Measurements from ENCODE around the gene GLP2R.

GLP2R gene

DNA sequence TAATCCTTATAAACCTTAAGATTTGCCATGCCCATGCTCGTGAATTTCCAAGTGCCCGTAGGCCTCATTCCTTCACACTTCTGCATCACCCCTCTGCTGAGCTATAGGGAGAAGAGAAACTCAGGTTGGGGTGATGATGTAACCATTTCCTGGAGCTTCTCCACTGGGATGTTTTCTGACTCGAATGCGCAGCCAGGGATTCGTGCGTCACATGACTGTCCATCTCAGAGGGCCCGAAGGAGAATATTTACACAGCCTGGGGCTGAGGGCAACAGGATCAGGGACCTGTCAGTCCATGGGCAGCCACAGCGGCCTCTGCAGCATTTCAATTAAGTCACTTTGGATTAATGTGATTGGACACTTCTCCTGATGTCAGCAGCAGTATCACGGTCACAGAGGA is 12.6 kb upstream of the GLP2R start:
- no peak for DNase-seq (ENCODE audit: low read depth)

DNA sequence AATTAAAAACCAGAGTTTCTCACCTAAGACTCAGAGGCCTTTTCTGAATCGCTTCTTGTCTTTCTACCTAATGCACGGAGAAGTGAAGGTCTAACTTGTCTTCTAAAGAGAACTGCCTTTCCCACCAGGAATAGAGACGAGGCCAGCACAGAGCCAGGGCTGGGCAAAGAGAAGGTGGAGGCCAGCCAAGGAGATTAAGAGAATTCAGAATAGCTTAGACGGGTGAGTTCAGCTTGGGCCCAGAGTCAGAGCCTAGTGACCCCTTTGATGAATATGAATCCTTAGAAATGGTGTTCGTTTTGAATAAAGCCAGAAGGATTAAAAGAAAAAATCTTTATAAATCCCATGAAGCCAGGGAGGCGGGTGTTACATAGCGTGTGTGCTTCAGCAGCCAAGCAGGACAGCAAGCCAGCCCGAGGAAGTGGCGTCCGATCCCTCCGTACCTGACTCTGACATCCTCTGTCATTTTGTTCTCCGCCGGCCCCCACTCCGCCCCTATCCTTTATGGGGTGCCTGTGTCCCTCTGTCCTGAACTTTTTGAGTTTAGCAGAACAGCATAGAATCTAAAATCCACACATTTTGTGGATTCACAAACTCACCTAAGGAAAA is 11.3 kb upstream of the GLP2R start:
- DNase-seq (ENCODE audit: low read depth) = no peak

DNA sequence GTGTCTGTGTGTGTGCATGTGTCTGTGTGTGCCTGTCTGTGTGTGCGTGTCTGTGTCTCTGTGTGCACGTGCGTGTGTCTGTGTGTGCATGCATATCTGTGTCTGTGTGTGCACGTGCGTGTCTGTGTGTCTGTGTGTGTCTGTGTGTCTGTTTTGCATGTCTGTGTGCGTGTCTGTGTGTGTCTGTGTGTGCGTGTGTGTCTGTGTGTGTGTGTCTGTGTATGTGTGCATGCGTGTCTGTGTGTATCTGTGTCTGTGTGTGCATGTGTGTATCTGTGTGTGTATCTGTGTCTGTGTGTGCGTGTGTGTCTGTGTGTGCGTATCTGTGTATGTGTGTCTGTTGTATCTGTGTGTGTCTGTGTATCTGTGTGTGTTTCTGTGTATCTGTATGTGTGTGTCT is 9.3 kb upstream of the GLP2R start:
- no peak for DNase-seq (ENCODE audit: low read depth)

DNA sequence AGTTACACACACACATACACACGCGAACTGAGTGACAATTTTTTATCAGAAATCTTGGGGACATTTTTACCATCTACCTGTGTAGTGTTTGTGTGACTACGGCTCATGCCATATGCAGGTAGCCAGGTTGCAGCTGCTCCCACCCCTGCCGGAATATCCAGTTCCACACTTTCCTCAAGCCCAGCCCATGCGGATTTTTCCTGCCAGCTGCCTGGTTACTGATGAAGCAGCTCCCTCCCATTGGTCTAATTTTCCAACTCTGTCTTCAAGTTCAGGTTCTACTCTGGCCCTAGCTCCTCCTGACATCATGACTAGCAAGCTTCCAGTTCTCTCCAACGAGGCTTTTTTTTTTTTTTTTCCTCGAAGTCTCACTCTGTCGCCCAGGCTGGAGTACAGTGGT is 8.6 kb upstream of the GLP2R start:
- no peak for DNase-seq (ENCODE audit: low read depth)

DNA sequence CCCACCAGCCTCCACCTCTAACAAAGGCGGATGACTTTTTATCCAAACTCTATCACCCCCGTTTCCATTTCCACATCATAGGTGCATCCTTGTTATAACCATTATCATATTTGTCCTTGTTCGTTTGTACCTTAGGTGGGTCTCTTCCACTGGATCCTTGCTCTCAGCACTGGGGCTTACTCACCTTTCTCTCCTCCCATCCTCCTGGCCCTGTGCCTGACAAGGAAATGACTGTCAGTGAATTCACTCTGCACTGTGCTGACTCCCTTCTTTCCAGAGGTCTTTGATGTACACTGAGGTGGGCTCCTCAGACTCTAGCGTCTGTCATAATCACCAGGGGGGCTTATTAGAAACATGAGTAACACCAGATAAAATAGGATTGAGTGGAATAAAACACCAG is 7.0 kb upstream of the GLP2R start:
- no peak for DNase-seq (ENCODE audit: low read depth)

DNA sequence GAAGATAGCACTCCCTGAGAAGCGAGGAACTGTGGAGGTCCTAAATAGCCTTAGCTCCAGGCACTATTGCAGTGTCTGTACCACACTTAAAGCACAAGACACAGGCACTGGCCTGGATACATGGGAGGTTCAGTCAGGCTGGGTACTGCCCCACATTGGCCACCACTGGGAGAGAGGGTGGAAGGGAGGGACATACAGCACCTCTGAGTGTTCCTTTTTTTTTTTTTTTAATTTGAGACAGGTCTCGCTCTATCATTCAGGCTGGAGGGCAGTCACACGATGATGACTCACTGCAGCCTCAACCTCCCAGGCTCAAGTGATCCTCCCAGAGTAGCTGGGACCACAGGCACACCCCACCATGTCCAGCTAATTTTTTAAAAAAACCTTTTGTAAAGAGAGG is 5.3 kb upstream of the GLP2R start:
- DNase-seq (ENCODE audit: low read depth) = no peak

DNA sequence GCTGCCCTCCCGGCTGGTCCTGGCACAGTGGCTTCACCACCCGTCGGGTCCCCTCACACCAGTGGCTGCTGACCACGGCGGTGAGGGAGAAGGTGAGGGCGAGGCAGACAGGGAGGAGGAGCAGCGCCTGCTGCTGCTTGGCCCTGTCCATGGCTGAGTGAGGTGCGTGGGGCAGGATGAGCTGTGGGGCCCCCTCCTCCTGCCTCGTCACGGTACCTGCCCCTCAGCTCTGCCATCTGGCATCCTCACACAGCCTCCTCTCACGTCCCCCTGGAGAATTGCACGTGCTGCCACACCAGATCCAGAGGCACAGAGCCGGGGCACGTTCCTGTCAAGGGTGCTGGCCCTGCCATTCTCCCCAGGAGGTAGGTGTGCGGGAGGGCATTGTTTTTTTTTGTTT is 3.8 kb upstream of the GLP2R start, which contains the start of gene GSG1L2:
Gene GSG1L2, minus strand, starts transcription at position 159 of the 400 bp plus-strand sequence. Its CDS starts 8 bp downstream, at position 151.
- no peak for DNase-seq (ENCODE audit: low read depth)

DNA sequence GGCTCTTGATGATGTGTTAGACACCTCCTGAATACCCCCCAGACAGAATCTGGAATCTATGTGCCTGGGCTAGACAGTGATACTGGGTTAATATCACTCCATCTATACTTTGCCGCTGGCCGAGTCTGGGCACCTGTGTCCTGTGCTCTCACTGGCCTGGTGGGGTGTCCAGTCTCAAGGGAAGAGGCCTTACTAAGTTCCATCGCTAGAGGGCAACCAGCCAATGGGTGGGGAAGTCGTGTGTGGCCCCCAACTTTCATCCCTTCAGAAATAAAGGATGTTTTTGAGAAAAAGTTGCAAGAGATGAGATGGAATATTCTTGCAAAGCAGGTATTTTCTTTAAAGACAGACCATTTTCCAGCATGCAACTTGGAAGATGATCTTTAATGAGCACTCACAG is 1.6 kb upstream of the GLP2R start:
- DNase-seq (ENCODE audit: low read depth) = no peak

DNA sequence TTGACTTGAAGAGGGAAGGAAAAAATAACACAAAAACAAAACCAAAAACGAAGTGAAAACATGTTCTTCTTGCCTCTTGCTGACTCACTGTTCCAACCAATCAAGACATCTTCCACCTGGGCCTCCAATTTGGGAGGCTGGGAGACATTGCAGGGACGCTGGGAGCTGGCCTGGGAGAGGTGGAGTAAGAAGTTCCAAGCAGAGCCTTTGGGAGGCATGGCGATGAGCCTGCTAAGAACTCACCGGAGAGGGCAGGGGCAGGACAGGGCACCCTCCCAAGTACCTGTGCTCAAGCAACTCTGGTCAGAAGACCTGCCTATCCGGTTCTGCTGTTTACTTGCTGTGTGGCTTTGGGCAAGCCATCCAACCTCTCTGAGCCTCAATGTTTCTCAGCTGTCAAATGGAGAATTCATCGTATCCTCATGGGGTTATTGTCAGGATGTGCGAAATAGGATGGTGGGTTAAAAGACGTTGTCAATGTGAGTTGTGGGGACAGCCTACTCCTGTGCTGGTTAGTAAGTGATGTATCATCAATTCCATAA is 856 bp upstream of the GLP2R start:
- no peak for DNase-seq (ENCODE audit: low read depth)

DNA sequence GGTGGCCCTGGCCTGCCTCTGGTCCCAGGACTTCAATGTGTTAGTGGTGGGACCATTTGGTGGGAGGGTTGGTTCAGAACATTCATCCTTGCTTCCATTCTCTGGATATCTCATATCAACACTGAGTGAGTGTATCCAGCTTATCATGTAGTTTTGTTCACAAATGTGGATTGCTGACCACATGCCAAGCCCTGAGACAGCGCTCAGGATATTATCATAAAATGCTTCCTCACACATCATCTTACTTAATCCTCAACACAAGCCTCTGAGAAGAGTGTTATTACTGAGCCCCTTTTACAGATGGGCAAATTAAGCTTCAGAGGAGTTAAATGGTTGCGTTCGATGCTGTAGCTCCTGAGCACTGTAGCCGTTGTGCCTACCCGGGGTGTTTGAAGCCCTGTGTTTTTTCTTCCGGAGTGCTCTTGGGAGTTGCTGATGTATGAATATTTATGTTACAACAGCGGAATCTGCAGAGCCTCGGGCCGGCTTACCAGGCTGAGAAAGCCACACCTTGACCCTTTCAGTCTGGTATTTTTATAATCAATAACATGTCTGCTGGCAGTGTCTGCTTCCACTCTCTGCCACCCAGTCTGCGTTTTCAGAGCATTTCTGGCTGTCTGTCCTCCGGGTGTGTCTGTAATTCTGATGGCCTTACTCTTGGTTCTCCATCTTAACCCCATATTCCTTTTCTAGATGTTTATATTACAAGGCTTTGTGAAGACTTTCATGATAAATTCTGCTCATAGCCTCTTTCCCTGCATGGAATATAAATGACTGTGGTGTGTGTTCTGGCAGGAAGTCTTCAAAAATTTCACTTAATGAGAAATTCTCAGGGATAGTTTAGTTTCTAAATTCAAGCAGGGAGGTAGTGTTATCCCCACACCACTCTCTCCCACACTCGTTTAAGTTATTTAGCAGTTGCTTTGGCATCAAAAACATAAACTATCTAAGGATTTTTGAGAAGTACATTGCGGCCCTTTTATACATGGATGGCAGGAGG is 2.9 kb downstream of the GLP2R start:
- no peak for DNase-seq (ENCODE audit: low read depth)

DNA sequence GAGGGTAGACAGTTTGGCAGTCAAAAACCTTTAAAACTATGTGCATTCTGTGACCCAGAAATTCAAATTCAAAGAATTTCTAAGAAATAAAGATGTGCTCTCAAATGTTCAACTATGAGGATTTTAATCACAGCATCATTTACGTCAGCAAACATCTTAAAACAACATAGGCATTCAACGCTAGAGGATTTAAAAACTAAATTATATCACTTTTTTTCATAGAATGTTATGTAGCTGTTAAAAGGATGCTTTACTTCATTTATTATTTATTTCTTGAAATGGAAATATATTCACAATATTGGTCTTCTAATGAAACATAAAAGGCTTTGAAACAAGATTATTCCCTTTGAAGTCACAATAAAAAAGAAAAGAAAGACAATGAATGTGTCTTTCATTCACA is 3.6 kb downstream of the GLP2R start:
- DNase-seq (ENCODE audit: low read depth) = no peak

DNA sequence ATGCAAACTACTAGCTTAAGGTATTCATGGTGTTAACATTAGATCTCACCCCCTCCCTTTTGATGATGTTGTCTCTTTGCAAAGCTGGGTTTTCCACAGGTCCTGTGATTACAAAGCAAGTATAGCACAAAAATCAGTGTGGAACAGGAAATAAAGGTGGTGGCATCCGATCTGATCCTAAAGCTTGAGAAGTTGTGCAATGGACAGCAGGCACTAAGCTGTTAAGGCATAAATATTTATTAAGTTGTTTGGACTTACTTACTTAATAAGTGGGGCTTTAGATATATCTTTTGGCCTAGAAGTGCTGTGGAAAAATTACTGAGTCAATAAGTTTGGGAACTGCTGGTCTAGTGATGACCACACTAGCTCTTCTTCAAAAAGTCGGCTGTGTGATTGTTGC is 5.0 kb downstream of the GLP2R start:
- DNase-seq (ENCODE audit: low read depth) = no peak

DNA sequence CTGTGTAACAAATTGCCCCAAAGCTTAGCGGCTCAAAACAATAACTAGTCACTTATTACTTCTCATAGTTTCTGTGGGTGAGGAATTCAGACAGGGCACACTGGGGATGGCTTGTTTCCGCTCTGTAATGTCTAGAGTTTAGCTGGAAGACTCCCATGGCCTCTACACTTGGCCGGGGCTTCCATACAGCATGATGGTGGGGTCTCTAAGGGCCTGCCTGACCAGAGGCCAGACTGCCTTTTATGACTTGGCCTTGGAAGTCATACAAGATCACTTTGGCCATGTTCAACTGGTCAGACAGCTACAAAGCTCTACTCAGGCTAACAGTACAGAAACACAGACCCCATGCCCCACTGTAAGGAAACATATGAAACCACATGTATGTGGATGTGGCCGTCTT is 8.2 kb downstream of the GLP2R start:
- no peak for DNase-seq (ENCODE audit: low read depth)

DNA sequence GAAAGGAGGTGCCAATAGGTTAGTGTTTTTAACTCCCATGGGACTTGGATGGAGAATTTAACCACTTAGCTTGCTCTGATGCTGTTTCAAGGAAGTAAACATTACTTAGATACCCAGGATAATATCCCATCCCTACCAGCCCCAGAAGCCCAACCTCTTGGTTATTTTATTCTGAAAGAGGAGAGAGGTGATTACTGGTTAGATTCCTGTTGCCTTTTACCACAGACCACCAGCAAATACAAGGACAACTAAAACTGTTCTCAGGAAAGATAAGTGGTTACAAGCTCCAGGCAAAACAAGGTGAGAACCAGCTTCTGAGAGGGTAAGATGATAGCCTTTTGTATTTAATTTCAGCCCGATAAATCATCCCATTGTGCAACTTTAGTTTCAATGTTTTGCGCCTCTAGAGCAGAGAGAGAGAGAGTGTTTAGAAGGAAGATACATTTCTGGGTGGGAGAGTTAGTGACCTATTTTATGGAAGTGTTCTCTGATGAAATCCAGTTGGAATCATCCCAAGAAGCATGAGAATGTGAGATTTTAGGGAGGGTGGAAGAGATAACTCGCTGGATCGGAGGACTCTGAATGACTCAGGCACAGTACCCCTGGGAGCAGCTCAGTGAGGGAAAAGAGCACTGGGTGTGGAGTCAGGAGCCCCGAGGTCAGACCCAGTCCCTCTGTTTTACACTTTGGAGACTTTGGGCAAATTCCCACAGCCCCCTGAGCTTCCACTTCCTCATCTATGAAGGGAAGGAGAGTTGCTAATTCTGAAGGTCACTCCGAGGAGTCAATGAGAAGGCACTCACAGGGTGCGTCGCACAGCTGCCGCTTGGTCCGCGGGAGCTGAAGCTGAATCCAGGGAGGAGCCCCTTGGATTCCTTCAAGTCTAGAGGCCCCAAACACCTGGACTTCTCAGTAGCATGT is 12.1 kb downstream of the GLP2R start:
- DNase-seq (ENCODE audit: low read depth) = no peak

DNA sequence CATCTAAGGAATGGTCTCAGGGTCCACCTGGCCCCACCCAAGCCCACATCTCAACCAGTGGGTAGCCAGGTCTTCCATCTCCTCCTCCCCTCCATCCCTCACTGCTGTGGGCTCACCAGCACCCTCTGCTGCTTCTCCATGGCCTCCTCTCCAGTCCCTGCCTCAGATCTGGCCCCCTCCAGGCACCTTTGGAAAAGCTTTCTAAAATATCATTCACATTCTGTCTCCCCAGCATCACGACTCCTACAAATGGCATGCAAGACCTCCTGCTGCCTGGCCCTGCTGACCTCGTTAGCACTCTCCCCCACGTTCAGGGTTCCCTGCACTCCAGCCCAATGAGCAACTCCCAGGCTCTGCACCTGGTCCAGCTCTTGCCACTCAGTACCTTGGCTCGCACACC is 13.7 kb downstream of the GLP2R start:
- DNase-seq (ENCODE audit: low read depth) = no peak

DNA sequence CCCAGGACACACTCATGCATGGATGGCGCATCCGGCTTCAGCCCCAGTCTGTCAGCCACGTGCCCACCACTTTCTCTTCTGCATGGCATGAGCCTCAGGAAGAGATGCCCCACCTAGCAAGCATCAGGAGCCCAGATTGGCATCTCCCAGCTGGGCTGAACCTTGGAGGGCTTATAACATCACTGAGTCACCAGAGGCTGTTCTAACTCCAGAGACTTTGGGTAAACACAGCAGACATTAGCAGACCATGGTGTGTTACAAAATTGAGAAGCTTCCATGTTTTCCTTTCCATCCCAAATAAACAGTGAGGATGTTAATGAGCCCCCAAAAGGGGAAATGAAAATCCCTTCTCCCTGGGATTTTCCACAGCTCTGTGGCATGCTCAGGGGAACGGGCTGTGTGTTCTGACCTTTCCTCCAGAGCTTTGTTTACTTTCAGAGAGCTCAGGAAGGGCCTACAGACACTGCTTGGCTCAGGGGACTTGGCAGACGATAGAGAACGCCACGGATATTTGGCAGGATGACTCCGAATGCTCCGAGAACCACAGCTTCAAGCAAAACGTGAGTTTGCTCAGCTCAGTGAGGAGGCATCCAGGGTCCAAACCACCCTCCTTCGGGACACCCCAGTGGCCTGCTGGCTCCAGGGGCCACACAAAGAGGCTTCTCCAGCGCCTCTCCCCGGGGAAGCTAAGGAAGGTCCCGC is 16.5 kb downstream of the GLP2R start:
- no peak for DNase-seq (ENCODE audit: low read depth)

DNA sequence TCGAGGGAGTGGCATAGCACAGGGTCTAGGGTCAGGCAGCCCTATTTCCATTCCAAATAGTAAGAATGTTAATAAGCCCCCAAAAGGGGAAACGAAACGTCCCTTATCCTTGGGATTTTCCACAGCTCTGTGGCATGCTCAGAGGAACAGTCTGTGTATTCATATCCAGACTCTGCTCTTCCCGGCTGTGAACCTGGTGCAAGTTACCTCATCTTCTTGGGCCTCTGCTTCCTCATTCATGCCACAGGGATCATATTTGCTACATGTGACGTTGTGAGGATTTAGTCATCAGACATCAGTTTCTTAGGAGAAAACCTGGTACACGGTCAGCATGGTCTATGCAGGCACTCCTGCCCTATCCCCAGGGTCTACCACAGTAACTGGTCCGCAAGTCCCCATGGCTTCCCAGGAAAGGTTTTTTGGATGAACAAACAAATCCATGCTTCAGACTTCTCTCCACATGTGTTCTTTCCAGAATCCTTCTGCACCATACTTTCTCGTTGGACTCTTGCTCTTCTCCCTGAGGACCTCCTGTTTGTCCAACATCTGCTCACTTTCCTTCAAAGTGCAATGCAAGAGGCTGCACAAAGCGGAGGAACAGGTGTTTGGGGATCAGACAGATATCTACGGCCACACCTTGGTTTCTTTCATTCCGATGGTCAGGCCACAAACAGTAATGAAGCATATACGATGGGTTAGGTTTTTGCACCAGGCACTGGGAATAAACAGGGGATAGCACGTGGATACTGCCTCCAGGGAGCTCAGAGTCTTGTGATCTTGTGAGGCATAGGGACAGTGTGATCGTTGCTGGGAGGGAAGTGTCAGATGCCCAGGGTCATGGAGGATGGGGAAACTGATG is 17.7 kb downstream of the GLP2R start:
- DNase-seq (ENCODE audit: low read depth) = no peak

DNA sequence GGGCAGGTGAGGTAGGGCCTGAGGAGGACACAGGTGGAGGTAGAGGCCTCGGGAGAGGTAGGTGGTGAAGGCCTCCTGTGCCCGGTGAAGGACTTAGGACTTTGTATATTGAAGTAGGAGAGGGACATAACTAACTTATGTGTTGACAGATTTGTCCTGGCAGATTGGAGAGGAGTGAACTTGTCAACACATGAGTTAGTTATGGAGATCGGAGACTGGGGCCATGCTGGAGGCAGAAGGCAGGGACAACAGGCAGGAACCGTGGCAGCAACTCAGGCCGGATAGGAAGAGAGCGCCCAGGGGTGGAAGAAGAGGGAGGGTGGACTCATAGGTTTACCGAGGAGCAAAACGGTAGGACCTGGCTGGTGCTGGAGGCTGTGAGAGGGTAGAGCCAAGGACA is 18.4 kb downstream of the GLP2R start:
- no peak for DNase-seq (ENCODE audit: low read depth)

DNA sequence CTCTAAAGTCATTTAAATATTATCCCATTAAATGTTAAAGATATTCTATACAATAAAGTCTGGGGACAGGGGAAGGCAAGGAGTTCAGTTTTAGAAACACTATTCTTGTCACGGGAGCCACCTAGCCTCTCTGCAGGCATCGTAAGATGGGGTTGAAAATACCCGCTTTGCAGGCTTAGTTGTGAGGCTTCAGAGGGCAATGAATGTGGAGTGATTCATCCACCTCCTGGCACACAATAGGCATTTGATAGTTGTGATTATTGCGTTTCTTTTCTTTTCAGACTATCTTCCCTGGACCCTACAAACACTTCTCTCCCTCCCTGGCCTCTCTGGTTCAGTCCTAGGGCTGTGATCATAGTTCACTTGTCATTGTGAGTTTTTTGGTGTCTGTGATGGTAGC is 19.6 kb downstream of the GLP2R start:
- no peak for DNase-seq (ENCODE audit: low read depth)

DNA sequence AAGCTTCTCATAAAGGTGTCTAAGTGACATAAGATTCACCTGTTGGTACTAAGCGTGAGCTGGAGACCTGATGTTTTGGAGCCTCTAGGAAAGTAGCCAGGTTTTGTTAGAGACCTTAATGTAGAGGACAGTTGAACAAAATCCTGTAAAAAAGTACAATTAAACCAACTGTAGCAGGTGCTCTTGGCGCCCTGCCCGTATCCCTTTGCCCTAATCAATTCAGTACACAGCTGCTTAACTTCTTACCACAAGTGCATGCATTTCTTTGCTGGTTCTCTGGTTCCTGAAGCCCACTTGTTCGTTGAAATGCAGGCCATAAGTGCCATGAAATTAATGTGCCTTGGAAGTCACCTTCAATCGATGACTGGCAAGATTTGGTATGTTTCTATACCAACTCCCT is 24.4 kb downstream of the GLP2R start:
- no peak for DNase-seq (ENCODE audit: low read depth)

DNA sequence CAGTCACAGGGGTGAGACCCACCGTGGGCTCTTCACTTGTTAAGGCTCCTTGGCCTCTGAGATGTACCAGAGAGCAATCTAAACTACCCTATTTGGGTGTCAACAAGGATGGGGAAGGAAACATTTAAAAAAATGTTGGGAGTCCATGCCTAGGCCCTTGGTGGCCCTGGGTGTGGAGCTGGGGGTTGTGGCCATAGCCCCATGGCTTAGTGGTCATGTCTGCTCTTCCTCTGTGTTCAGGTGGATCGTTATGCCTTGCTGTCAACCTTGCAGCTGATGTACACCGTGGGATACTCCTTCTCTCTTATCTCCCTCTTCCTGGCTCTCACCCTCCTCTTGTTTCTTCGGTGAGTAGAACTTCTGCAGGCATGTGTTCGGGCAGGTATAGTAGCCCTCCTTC is 28.5 kb downstream of the GLP2R start:
- no peak for DNase-seq (ENCODE audit: low read depth)

All from activated T-cell treated with anti-CD3 and anti-CD28 coated beads for 24 hours (primary cell).